LNCaP clone FGC (cell line): ENCODE results near the gene OR2AG1.

Experiments used
- DNase-seq: peaks from one replicate; pipeline ENCODE4 v3.0.0-alpha.2; 2011; ENCODE audit warnings: low read depth
- H3K4me3 ChIP-seq: 2 replicates; pipeline ENCODE4 v1.5.1; 2011; ENCODE audit warnings: mild to moderate bottlenecking, low read depth, low read length, control low read depth
- CTCF ChIP-seq: IDR thresholded peaks from 2 replicates; pipeline ENCODE4 v1.5.1; 2012; ENCODE audit warnings: mild to moderate bottlenecking; ENCODE audit not compliant: control insufficient read depth, insufficient read depth; ENCODE audit errors: extremely low read depth

The OR2AG1 gene

GRCh38 chr11:6818967-6819366 lies 36.1 kb downstream of the OR2AG1 start:
- H3K4me3 ChIP-seq = no peak overlapping the region
- DNase-seq = no peak
- TF ChIP-seq CTCF = no peak

- no peak for DNase-seq
- no peak overlapping the region for H3K4me3 ChIP-seq
- no peak for TF ChIP-seq CTCF
Measured at GRCh38 chr11:6824136-6824823, 41.5 kb downstream of the OR2AG1 start.

- no peak for TF ChIP-seq CTCF
- no peak for DNase-seq
- no peak overlapping the region for H3K4me3 ChIP-seq
Measured at GRCh38 chr11:6825231-6825744, 42.5 kb downstream of the OR2AG1 start.

GRCh38 chr11:6828103-6828502 lies 45.3 kb downstream of the OR2AG1 start:
- H3K4me3 ChIP-seq = no peak overlapping the region
- TF ChIP-seq CTCF = no peak
- peak; percentile 6 for DNase-seq

GRCh38 chr11:6833356-6833755 lies 50.5 kb downstream of the OR2AG1 start:
- DNase-seq = no peak
- no peak overlapping the region for H3K4me3 ChIP-seq
- no peak for TF ChIP-seq CTCF

- DNase-seq = no peak
- no peak overlapping the region for H3K4me3 ChIP-seq
- no peak for TF ChIP-seq CTCF
Measured at GRCh38 chr11:6834021-6834420, 51.2 kb downstream of the OR2AG1 start.
